CD4-positive, alpha-beta T cell (primary cell): Measurements from ENCODE around the gene ZNF774. TPM values are rescaled to one million over a fixed set of nuclear protein-coding genes. Genes with fewer than 3 reads are reported as not detected.

Source experiments
- ATAC-seq: fragments of 200-7000 bp; cut with Tn5 transposase; one replicate; pipeline ENCODE4 v1.10.0; 2022; ENCODE audit warnings: mild to moderate bottlenecking; ENCODE audit not compliant: poor library complexity
- CTCF ChIA-PET: fragments of 350-600 bp; sonication (Branson Sonifier 250); formaldehyde crosslinking; loops from one replicate; lab custom pipeline; 2021; ENCODE audit warnings: antibody characterized with exemption, inconsistent platforms; lab: Charles Lee
- POLR2A ChIA-PET: fragments of 350-600 bp; sonication (Branson Sonifier 250); formaldehyde crosslinking; loops from one replicate; lab custom pipeline; 2021; ENCODE audit warnings: antibody characterized with exemption, inconsistent platforms; lab: Charles Lee
- DNase-seq, 14 experiments: peaks; one replicate each; pipeline ENCODE4 v3.0.0-alpha.2; 2013 to 2020; ENCODE audit warnings: mixed read lengths in 2 of 14
- H3K27ac ChIP-seq, 2 donors: one replicate each; pipeline versions ENCODE4 v1.5.1 to v1.7.0; 2013; ENCODE audit warnings: low read length in 2 of 2, low read depth in 1 of 2, mild to moderate bottlenecking in 1 of 2
- H3K27me3 ChIP-seq, 2 experiments: 1 replicate in 1 of 2; 2 replicates in 1 of 2; pipeline versions ENCODE4 v1.6.1 to v1.7.0; 2013; ENCODE audit warnings: low read length in 2 of 2, control low read depth in 1 of 2, mild to moderate bottlenecking in 1 of 2, moderate library complexity in 1 of 2; ENCODE audit not compliant: insufficient read depth in 2 of 2, control insufficient read depth in 1 of 2
- H3K36me3 ChIP-seq: one replicate; pipeline ENCODE4 v1.6.1; 2013; ENCODE audit warnings: low read length, control low read depth; ENCODE audit not compliant: insufficient read depth
- H3K4me1 ChIP-seq: one replicate; pipeline ENCODE4 v1.6.1; 2013; ENCODE audit warnings: low read length, control low read depth; ENCODE audit not compliant: insufficient read depth
- H3K4me3 ChIP-seq: one replicate; pipeline ENCODE4 v1.5.1; 2013; ENCODE audit warnings: mild to moderate bottlenecking, low read length, moderate library complexity
- H3K9me3 ChIP-seq, 2 experiments: 1 replicate in 1 of 2; 2 replicates in 1 of 2; pipeline versions ENCODE4 v1.6.1 to v1.7.0; 2013; ENCODE audit warnings: low read length in 2 of 2, mild to moderate bottlenecking in 2 of 2, control low read depth in 1 of 2, moderate library complexity in 1 of 2; ENCODE audit not compliant: control insufficient read depth in 1 of 2, insufficient read depth in 1 of 2
- H3K27ac Mint-ChIP-seq: one replicate; pipeline ENCODE4 v1.8.0; 2020; ENCODE audit warnings: mixed read lengths
- H3K27me3 Mint-ChIP-seq: one replicate; pipeline ENCODE4 v1.8.0; 2021; ENCODE audit warnings: mixed read lengths
- H3K36me3 Mint-ChIP-seq: one replicate; pipeline ENCODE4 v1.8.0; 2021; ENCODE audit warnings: low read depth, mixed read lengths
- H3K4me1 Mint-ChIP-seq: one replicate; pipeline ENCODE4 v1.8.0; 2021; ENCODE audit warnings: low read depth, mixed read lengths
- H3K4me3 Mint-ChIP-seq: one replicate; pipeline ENCODE4 v1.8.0; 2020; ENCODE audit warnings: mild to moderate bottlenecking, mixed read lengths
- H3K9me3 Mint-ChIP-seq: one replicate; pipeline ENCODE4 v1.8.0; 2020; ENCODE audit warnings: mixed read lengths
- CTCF ChIP-seq: fragments of 200-600 bp; IDR thresholded peaks from one replicate; pipeline ENCODE4 v1.8.0; 2022; ENCODE audit warnings: antibody characterized with exemption, mild to moderate bottlenecking
- intact Hi-C, 2 experiments: fragments of 100-400 bp; cut with DNase I in 1 of 2; cut with micrococcal nuclease in 1 of 2; formaldehyde crosslinking; loops; one replicate each; pipeline versions ENCODE4 v1.15.1 to v1.9.0; 2023 to 2025; cut with DNase I, micrococcal nuclease
- total RNA-seq, 174 experiments: library from RNA in 2 of 174; stranded (reverse) in 2 of 174; gene quantifications; one replicate each; pipeline ENCODE4 v1.2.3 and lab custom pipeline; 2021 to 2026

The ZNF774 gene
- total RNA-seq, 2 experiments from 2014 or later = 0.20 to 1.1 TPM

- Mint-ChIP-seq H3K36me3 (peaks cover 50% of the 10 kb centered on the region), H3K9me3 (no peaks in the 10 kb centered on the region), H3K4me3 (peak overlapping the region; percentile 95), H3K27ac (peak overlapping the region; percentile 95), H3K4me1 (peaks cover 59% of the 10 kb centered on the region), H3K27me3 (no peaks in the 10 kb centered on the region)
- H3K27ac ChIP-seq = peak overlapping the region; percentile 73 to 75
- H3K4me1 ChIP-seq = peaks cover 45% of the 10 kb centered on the region
- CTCF ChIA-PET = interaction anchor here (0.8 to 3.3 kb wide), 8 partner anchors 11 to 68 kb away, joined by 3 to 14 read pairs (median 3); no protein-coding TSS in a partner anchor
- no peaks in the 10 kb centered on the region for H3K9me3 ChIP-seq
- ATAC-seq = peak; percentile 13
- intact Hi-C loops = loop anchor here (1.0 to 5.0 kb wide), 5 partner anchors 11 to 156 kb away; partner anchors contain the start of genes CIB1 (in 1 of the 2), GDPGP1 (in 1 of the 2) and ZNF774 (in 1 of the 2)
- POLR2A ChIA-PET = interaction anchor here (0.6 to 3.0 kb wide), 17 partner anchors 8 to 328 kb away, joined by 3 to 50 read pairs (median 7); partner anchors contain the start of genes BLM, CIB1, GDPGP1 and NGRN
- DNase-seq = peak in 13 of 14 experiments; percentile 26 to 79 (median 42)
- H3K4me3 ChIP-seq = peak overlapping the region; percentile 89
- peaks cover 21% of the 10 kb centered on the region for H3K36me3 ChIP-seq
- TF ChIP-seq CTCF = no peak
- H3K27me3 ChIP-seq = no peaks in the 10 kb centered on the region
Observed at GRCh38 chr15:90388462-90389380, 36.6 kb downstream of the ZNF774 start.

DNA sequence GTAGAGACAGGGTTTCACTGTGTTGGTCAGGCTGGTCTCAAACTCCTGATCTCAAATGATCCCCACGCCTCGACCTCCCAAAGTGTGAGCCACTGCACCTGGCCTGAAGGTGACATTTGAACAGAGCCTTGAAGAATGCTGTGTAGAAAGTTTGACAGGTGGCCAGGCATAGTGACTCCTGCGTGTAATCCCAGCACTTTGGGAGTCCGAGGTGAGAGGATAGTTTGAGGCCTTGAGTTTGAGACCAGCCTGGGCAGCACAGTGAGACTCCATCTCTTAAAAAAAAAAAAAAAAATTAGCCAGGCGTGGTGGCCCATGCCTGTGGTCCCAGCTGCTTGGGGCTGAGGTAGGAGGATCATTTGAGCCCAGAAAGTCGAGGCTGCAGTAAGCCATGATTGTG is 37.4 kb downstream of the ZNF774 start:
- Histone ChIP-seq H3K9me3 (no peaks in the 10 kb centered on the region), H3K4me3 (peak overlapping the region; percentile 89), H3K27ac (no peak overlapping the region), H3K4me1 (peaks cover 53% of the 10 kb centered on the region), H3K27me3 (no peaks in the 10 kb centered on the region), H3K36me3 (peaks cover 21% of the 10 kb centered on the region)
- DNase-seq (no peak), ATAC-seq (no peak)
- peak overlapping the region; percentile 95 for H3K27ac Mint-ChIP-seq
- intact Hi-C loops = loop anchor here in 1 of 2 experiments (5.0 kb wide), 1 partner anchor 157 kb away; the partner anchor contains the start of genes CIB1 and GDPGP1
- H3K9me3 Mint-ChIP-seq = no peaks in the 10 kb centered on the region
- H3K36me3 Mint-ChIP-seq = peaks cover 50% of the 10 kb centered on the region
- CTCF ChIA-PET = interaction anchor here (0.8 to 3.3 kb wide), 3 partner anchors 11 to 41 kb away, joined by 3 to 14 read pairs (median 5); no protein-coding TSS in a partner anchor
- peaks cover 64% of the 10 kb centered on the region for H3K4me1 Mint-ChIP-seq
- peak overlapping the region; percentile 85 for H3K4me3 Mint-ChIP-seq
- POLR2A ChIA-PET = interaction anchor here (0.7 to 3.0 kb wide), 5 partner anchors 11 to 148 kb away, joined by 3 to 50 read pairs (median 38); no protein-coding TSS in a partner anchor
- no peak for TF ChIP-seq CTCF
- H3K27me3 Mint-ChIP-seq = no peaks in the 10 kb centered on the region

DNA sequence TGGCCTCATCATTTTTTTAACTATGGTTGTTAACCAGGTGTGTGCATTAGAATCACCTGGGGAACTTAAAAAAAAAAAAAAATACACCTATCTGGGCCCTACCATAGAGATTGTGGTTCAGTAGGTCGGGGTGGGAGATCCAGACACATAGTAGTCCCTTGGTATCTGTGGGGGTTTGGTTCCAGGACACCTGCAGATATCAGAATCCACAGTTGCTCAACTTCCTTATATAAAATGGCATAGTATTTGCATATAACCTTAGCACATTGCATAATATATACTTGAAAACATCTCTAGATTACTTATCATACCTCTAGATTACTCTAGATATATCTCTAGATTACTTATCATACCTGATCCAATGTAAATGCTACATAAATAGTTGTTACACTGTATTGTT is 41.0 kb downstream of the ZNF774 start:
- no peak overlapping the region for H3K27ac Mint-ChIP-seq

More for the DNA sequence above, 41.0 kb downstream of the ZNF774 start:
- no peak overlapping the region for H3K27ac ChIP-seq
- Mint-ChIP-seq H3K4me1 (peaks cover 69% of the 10 kb centered on the region), H3K27me3 (no peaks in the 10 kb centered on the region), H3K4me3 (peak overlapping the region; percentile 25), H3K36me3 (peaks cover 56% of the 10 kb centered on the region), H3K9me3 (no peaks in the 10 kb centered on the region)
- POLR2A ChIA-PET = no interaction called here
- no peak for DNase-seq
- no peaks in the 10 kb centered on the region for H3K9me3 ChIP-seq
- H3K4me3 ChIP-seq = no peak overlapping the region
- no peak for ATAC-seq
- intact Hi-C loops = loop anchor here in 1 of 2 experiments (5.0 to 10.0 kb wide), 2 partner anchors 34 to 202 kb away; no protein-coding TSS in a partner anchor
- H3K4me1 ChIP-seq = peaks cover 52% of the 10 kb centered on the region
- CTCF ChIA-PET = interaction anchor here (0.7 kb wide), 1 partner anchor 25 kb away, joined by 3 read pairs; no protein-coding TSS in a partner anchor
- no peaks in the 10 kb centered on the region for H3K27me3 ChIP-seq
- no peak for TF ChIP-seq CTCF
- H3K36me3 ChIP-seq = peaks cover 21% of the 10 kb centered on the region
